ENCODE measurements around the gene PTPRD. TPM values are rescaled to one million over a fixed set of nuclear protein-coding genes. Genes with fewer than 3 reads are reported as not detected.

PTPRD gene
- total RNA-seq, 1 experiment from 2014 or later, result not detected

GRCh38 chr9:10080012-10080411 lies 532.8 kb downstream of the PTPRD start:
- Histone ChIP-seq H3K4me1 (ENCODE audit: control insufficient read depth, insufficient read depth, low read length) (no peaks in the 10 kb centered on the region), H3K27me3 (ENCODE audit: control insufficient read depth, insufficient read depth, low read length) (no peaks in the 10 kb centered on the region), H3K4me3 (ENCODE audit: low read depth in 2 of 2, low read length in 2 of 2) (no peak overlapping the region), H3K9me3 (ENCODE audit: control insufficient read depth, insufficient read depth, low read depth, low read length) (no peaks in the 10 kb centered on the region), H3K27ac (ENCODE audit: low read length) (no peak overlapping the region), H3K36me3 (ENCODE audit: control insufficient read depth, insufficient read depth, low read length) (no peaks in the 10 kb centered on the region)
- DNase-seq (ENCODE audit: low read depth, low spot score) (no peak), ATAC-seq (no peak)
- in situ Hi-C loops (cut with HindIII; ENCODE audit: low pct_unique_long_range_greater_than_20kb, low sequenced_read_pairs), result no loop called here
- intact Hi-C loops (cut with micrococcal nuclease; ENCODE audit: unreplicated experiment), result no loop called here
- ChIA-PET CTCF (no interaction called here), POLR2A (no interaction called here)
- TF ChIP-seq TCF7L2 (IDR thresholded peaks at IDR 0.05; ENCODE audit: low read depth, low read length), result no peak
- TF ChIP-seq REST (IDR thresholded peaks at IDR 0.05; ENCODE audit: insufficient read depth in 1 of 2, low read depth in 2 of 2, low read length in 1 of 2), result no peak
- TF ChIP-seq CTCF (IDR thresholded peaks at IDR 0.05), result no peak
- TF ChIP-seq POLR2AphosphoS5 (IDR thresholded peaks at IDR 0.05; ENCODE audit: low read depth, low read length), result no peak
- TF ChIP-seq SIN3A (IDR thresholded peaks at IDR 0.05; ENCODE audit: borderline replicate concordance, insufficient read depth, low read depth, low read length), result no peak
- BruUV-seq (replicated peaks), result no TSS peak

GRCh38 chr9:10079284-10079964 lies 533.4 kb downstream of the PTPRD start:
- Histone ChIP-seq H3K4me1 (ENCODE audit: control insufficient read depth, insufficient read depth, low read length) (no peaks in the 10 kb centered on the region), H3K4me3 (ENCODE audit: low read depth in 2 of 2, low read length in 2 of 2) (no peak overlapping the region), H3K27me3 (ENCODE audit: control insufficient read depth, insufficient read depth, low read length) (no peaks in the 10 kb centered on the region), H3K36me3 (ENCODE audit: control insufficient read depth, insufficient read depth, low read length) (no peaks in the 10 kb centered on the region), H3K9me3 (ENCODE audit: control insufficient read depth, insufficient read depth, low read depth, low read length) (no peaks in the 10 kb centered on the region), H3K27ac (ENCODE audit: low read length) (no peak overlapping the region)
- ChIA-PET CTCF (no interaction called here), POLR2A (no interaction called here)
- intact Hi-C loops (cut with micrococcal nuclease; ENCODE audit: unreplicated experiment) (no loop called here), in situ Hi-C loops (cut with HindIII; ENCODE audit: low pct_unique_long_range_greater_than_20kb, low sequenced_read_pairs) (no loop called here)
- DNase-seq (ENCODE audit: low read depth, low spot score), result no peak
- no TSS peak for BruUV-seq (replicated peaks)
- ATAC-seq, result no peak
- TF ChIP-seq CTCF (IDR thresholded peaks at IDR 0.05) (no peak), SIN3A (IDR thresholded peaks at IDR 0.05; ENCODE audit: borderline replicate concordance, insufficient read depth, low read depth, low read length) (no peak), REST (IDR thresholded peaks at IDR 0.05; ENCODE audit: insufficient read depth in 1 of 2, low read depth in 2 of 2, low read length in 1 of 2) (no peak), POLR2AphosphoS5 (IDR thresholded peaks at IDR 0.05; ENCODE audit: low read depth, low read length) (no peak), TCF7L2 (IDR thresholded peaks at IDR 0.05; ENCODE audit: low read depth, low read length) (no peak)
